Measurements from ENCODE around the gene IL4R. TPM values are rescaled to one million over a fixed set of nuclear protein-coding genes. Genes with fewer than 3 reads are reported as not detected.

Gene IL4R
- total and polyA plus RNA-seq, 2 of the 8 experiments (the other 6 are each of a cell fraction or from before 2014, with no cell fraction given) = 29.1 to 29.4 TPM

- Histone ChIP-seq H4K8ac (ENCODE audit: extremely low read depth, insufficient read depth, low read length) (no peak overlapping the region), H2BK5ac (ENCODE audit: low read depth, low read length) (no peak overlapping the region), H3K4me3 (ENCODE audit: extremely low read depth in 1 of 4, insufficient read depth in 2 of 4, low read depth in 3 of 4, low read length in 4 of 4) (no peak overlapping the region)
- TF ChIP-seq E2F6 (IDR thresholded peaks at IDR 0.05) (no peak), EP300 (IDR thresholded peaks at IDR 0.05; ENCODE audit: borderline replicate concordance in 1 of 2, low read depth in 2 of 2, low read length in 2 of 2) (no peak), SAP30 (IDR thresholded peaks at IDR 0.05; ENCODE audit: insufficient read depth, insufficient replicate concordance, low read length) (no peak), NANOG (IDR thresholded peaks at IDR 0.05; ENCODE audit: insufficient read depth, low read depth, low read length, poor library complexity, severe bottlenecking) (no peak), NRF1 (IDR thresholded peaks at IDR 0.05; ENCODE audit: low read depth, low read length) (no peak), EGR1 (IDR thresholded peaks at IDR 0.05; ENCODE audit: borderline replicate concordance, low read depth, low read length) (no peak), CBX5 (IDR thresholded peaks at IDR 0.05; ENCODE audit: low read depth, low read length) (no peak), MAFK (IDR thresholded peaks at IDR 0.05; ENCODE audit: low read depth, low read length) (no peak), ATF3 (IDR thresholded peaks at IDR 0.05; ENCODE audit: insufficient read depth, low read depth, low read length) (no peak), CBX8 (IDR thresholded peaks at IDR 0.05; ENCODE audit: borderline replicate concordance, low read depth, low read length) (no peak), JUND (IDR thresholded peaks at IDR 0.05; ENCODE audit: low read length) (no peak), SP1 (IDR thresholded peaks at IDR 0.05; ENCODE audit: low read depth, low read length) (no peak)
Measured at GRCh38 chr16:27301236-27301861, 12.4 kb upstream of the IL4R start.

More at GRCh38 chr16:27301236-27301861, 12.4 kb upstream of the IL4R start:
- Histone ChIP-seq H2AFZ (ENCODE audit: low read length) (no peak overlapping the region), H3K4me1 (replicated peaks in 1 of 4; ENCODE audit: control insufficient read depth in 3 of 4, insufficient read depth in 4 of 4, low read length in 3 of 4) (peaks cover 0 to 2% (median 0%) of the 10 kb centered on the region in 4 experiments; a peak in 1 of 7 replicates), H3K4ac (replicated peaks; ENCODE audit: insufficient read length, low read depth, low read length) (no peak overlapping the region), H3K79me2 (ENCODE audit: control insufficient read depth in 1 of 2, insufficient read depth in 2 of 2, low read length in 2 of 2) (no peaks in the 10 kb centered on the region; a peak in 1 of 4 replicates), H3K27me3 (replicated peaks in 1 of 4; ENCODE audit: control insufficient read depth in 3 of 4, extremely low read depth in 1 of 4, insufficient read depth in 3 of 4, low read length in 3 of 4) (no peaks in the 10 kb centered on the region), H3K23me2 (ENCODE audit: low read depth, low read length) (peaks cover 7% of the 10 kb centered on the region; the same call in 1 of the 2 replicates), H2BK20ac (ENCODE audit: low read length) (no peak overlapping the region), H3K36me3 (ENCODE audit: control insufficient read depth in 2 of 4, insufficient read depth in 4 of 4, low read length in 3 of 4) (no peaks in the 10 kb centered on the region), H3K27ac (ENCODE audit: low read depth, low read length) (no peak overlapping the region), H2BK12ac (ENCODE audit: low read depth, low read length) (no peak overlapping the region), H2BK120ac (replicated peaks; ENCODE audit: low read depth, low read length) (no peak overlapping the region), H3K56ac (replicated peaks; ENCODE audit: insufficient read length, low read depth, low read length) (no peak overlapping the region), H2AK5ac (ENCODE audit: low read depth, low read length) (no peak overlapping the region), H3K18ac (ENCODE audit: extremely low read depth, low read length) (no peak overlapping the region), H4K91ac (replicated peaks; ENCODE audit: insufficient read length, low read length) (no peak overlapping the region), H3K23ac (ENCODE audit: insufficient read length) (no peak overlapping the region), H3K79me1 (ENCODE audit: low read depth, low read length) (no peaks in the 10 kb centered on the region), H3K9me3 (ENCODE audit: insufficient read depth in 2 of 2, low read depth in 1 of 2, low read length in 1 of 2) (no peaks in the 10 kb centered on the region), H4K20me1 (replicated peaks in 1 of 2; ENCODE audit: control insufficient read depth in 1 of 2, insufficient read depth in 2 of 2, low read length in 2 of 2) (peaks cover 0 to 2% of the 10 kb centered on the region in 2 experiments), H2BK15ac (ENCODE audit: low read length) (no peak overlapping the region), H3K14ac (ENCODE audit: insufficient read length) (no peak overlapping the region), H4K5ac (ENCODE audit: insufficient read length, low read depth, low read length) (no peak overlapping the region), H3K4me2 (ENCODE audit: insufficient read depth in 1 of 2, low read depth in 2 of 2, low read length in 2 of 2) (no peak overlapping the region), H3K9ac (replicated peaks in 1 of 4; ENCODE audit: extremely low read depth in 1 of 4, low read depth in 3 of 4, low read length in 3 of 4) (no peak overlapping the region)
- ChIA-PET POLR2A (ENCODE audit: partially characterized antibody) (no interaction called here), CTCF (ENCODE audit: partially characterized antibody) (interaction anchor here (1.0 kb wide), 1 partner anchor 67 kb away, joined by 4 read pairs; no protein-coding TSS in a partner anchor)
- no peak for FAIRE-seq
- WGBS, 2 experiments (ENCODE audit: extremely low coverage in 1 of 2, insufficient coverage in 1 of 2, insufficient read length in 1 of 2, insufficient replicate concordance in 2 of 2, low coverage in 1 of 2, low lambda C conversion rate in 2 of 2, missing lambda C conversion rate in 1 of 2) = 91% methylated on average over 3 of the region's 3 CpGs; no CpG with 5 or more reads in 1 of the 2 experiments
- no peak for DNase-seq (ENCODE audit: low read depth in 1 of 2, low spot score in 2 of 2)

Measured in H1 (cell line).